Measurements from ENCODE around the gene FGF12.
"Not testable (repeated sequence)": the region's sequence is repeated elsewhere in the genome, so short reads cannot be mapped to it uniquely, and the experiment has no call there.

Gene FGF12

DNA sequence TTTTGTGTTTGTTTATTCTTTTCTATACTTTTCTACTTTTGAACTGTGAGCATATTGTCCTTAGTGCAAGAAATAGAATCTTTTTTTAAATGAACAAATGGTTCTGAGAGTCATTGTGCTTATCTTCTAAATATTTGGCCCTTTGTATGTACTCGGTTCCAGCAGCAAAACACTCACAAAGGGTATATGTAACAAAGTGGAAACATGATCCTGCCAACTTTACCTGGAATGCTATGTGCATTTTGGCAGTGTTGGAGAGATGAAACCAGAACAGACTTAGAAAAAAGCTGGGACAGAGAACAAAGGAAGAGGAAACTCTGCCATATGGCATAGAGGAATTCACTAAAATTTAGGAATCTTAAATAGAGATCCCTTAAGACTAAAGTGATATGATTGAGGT, 150.1 kb downstream of the FGF12 start:
- TF ChIP-seq, protein P1, sequence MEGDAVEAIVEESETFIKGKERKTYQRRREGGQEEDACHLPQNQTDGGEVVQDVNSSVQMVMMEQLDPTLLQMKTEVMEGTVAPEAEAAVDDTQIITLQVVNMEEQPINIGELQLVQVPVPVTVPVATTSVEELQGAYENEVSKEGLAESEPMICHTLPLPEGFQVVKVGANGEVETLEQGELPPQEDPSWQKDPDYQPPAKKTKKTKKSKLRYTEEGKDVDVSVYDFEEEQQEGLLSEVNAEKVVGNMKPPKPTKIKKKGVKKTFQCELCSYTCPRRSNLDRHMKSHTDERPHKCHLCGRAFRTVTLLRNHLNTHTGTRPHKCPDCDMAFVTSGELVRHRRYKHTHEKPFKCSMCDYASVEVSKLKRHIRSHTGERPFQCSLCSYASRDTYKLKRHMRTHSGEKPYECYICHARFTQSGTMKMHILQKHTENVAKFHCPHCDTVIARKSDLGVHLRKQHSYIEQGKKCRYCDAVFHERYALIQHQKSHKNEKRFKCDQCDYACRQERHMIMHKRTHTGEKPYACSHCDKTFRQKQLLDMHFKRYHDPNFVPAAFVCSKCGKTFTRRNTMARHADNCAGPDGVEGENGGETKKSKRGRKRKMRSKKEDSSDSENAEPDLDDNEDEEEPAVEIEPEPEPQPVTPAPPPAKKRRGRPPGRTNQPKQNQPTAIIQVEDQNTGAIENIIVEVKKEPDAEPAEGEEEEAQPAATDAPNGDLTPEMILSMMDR (IDR thresholded peaks at IDR 0.05; ENCODE audit: low read depth, low read length, missing control alignments): no peak

DNA sequence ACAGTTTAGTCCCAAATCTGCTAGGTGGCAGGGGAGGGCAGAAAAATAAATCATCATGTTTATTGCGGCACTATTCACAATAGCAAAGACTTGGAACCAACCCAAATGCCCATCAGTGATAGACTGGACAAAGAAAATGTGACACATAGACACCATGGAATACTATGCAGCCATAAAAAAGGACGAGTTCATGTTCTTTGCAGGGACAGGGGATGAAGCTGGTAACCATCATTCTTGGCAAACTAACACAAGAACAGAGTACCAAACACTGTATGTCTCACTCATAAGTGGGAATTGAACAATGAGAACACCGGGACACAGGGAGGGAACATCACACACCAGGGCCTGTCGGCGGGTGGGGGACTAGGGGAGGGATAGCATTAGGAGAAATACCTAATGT, 150.6 kb downstream of the FGF12 start:
- DNase-seq (ENCODE audit: extremely low read depth, low read depth); H3K4me3 ChIP-seq (replicated peaks; ENCODE audit: low read depth, low read length): not testable (repeated sequence)

More for the DNA sequence above, 150.1 kb downstream of the FGF12 start:
- H3K4me3 ChIP-seq (replicated peaks; ENCODE audit: low read depth, low read length): no peak overlapping the region
- no peak for DNase-seq (ENCODE audit: extremely low read depth, low read depth)

DNA sequence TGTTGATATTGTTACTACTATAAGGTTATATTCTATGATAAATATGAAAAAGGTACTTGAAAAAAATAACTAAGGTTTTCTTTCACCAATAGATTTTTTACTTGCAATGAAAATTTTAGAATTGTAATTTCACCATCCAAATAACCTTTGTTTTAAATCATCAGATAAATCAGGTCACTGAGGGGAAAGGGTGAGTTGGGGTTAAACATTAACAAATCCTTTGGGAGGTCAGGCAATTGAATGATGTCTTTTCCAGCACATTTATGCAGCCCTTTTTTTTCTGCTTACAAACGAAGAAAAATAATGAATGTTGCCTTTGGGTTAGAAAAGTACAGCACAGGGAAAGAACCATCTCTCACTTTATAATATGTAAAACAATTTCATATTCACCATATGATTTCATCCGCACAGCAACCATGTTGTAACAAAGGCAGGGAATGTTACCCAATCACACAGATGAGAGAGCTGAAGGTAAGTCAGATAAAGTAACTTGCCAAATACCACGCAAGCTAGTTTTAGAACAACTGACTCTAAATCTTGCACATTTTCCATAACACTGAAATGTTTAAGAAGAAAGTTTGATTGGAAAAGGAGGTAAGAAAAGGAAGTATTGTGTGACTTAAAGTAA, 151.3 kb downstream of the FGF12 start:
- DNase-seq (ENCODE audit: extremely low read depth, low read depth): no peak
- no peak overlapping the region for H3K4me3 ChIP-seq (replicated peaks; ENCODE audit: low read depth, low read length)
- TF ChIP-seq, protein P1 (IDR thresholded peaks at IDR 0.05; ENCODE audit: low read depth, low read length, missing control alignments): no peak

DNA sequence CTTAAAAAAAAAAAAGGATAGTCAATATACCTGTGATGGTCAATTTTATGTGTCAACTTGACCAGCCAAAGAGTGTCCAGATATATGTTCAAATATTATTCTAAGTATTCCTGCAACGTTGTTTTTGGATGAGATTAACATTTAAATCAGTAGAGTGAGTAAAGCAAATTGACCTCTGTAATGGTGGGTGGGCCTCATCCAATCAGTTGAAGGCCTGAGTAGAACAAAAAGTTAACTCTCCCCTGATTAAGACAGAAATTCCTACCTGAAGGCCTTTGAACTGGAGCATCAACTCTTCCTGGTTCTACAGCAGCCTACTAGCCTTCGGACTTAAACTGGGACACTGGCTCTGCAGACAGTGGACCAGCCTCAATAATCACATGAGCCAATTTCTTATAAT, 154.1 kb downstream of the FGF12 start:
- H3K4me3 ChIP-seq (replicated peaks; ENCODE audit: low read depth, low read length): no peak overlapping the region
- DNase-seq (ENCODE audit: extremely low read depth, low read depth): no peak
- TF ChIP-seq, protein P1 (IDR thresholded peaks at IDR 0.05; ENCODE audit: low read depth, low read length, missing control alignments): no peak

DNA sequence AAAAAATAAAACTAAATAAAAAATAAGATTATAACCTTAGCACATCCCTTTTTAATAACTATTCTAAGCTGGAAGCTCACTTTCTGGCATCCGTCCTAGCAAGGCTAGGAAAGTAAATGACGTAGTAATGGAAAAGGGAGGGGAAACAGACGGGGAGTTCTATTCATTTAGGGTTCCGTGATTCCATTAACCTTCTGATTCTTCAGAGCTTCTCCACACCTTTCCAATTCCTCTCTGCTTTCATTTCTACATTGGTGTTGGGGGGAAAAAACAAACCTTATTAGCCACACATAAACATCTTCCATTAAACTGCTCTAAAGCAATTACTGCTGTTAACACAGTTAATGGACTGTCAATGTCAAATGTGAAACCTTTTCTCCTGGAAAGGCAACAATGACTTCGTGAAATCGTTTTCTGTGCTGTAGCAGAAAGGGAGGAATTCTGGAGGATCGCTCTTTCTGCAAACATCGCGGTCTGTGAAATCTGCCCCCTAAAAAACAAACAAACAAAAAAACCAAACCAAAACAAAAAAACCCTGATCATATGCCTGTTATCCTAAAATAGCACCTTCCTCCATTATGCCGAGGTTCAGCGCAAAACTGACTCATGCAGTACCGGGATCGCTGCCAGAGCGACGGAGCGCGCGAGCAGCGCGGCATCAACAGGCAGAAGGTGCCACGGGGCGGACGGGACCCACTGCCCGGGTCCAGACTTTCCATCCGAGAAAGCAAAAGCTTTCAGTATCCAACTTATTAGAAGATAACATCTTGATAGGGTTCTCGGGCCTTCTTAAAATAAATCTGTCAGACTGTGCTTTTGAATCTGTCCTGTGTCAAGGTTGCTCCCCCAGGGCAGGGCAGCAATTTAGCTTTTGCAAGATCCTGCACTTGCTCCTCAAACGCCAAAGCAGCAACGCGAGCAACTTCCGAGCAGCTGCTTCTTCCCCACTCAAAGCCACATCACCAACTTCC, 156.2 kb downstream of the FGF12 start:
- DNase-seq (ENCODE audit: extremely low read depth, low read depth): peak; percentile 17
- TF ChIP-seq, protein P1 (IDR thresholded peaks at IDR 0.05; ENCODE audit: low read depth, low read length, missing control alignments): no peak
- H3K4me3 ChIP-seq (replicated peaks; ENCODE audit: low read depth, low read length): peak overlapping the region; percentile 34

DNA sequence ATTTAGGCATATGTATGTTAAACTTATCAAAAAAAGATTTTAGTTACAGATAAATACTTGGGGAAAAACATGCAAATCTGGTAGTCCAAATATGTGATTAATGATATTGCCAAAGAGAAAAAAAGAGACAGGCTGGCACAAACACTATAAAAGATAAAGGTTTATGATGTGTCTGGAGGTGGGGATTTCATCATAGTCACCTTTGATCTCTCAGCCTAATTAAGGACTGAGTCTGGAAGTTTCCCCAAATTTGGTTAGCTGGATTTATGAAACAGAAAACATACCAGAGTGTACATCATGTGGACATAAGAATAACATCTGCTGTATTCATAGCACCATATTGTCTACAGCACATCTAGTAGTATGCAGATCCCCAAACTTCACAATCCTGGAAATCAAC, 157.0 kb downstream of the FGF12 start:
- no peak overlapping the region for H3K4me3 ChIP-seq (replicated peaks; ENCODE audit: low read depth, low read length)
- DNase-seq (ENCODE audit: extremely low read depth, low read depth): no peak
- TF ChIP-seq, protein P1 (IDR thresholded peaks at IDR 0.05; ENCODE audit: low read depth, low read length, missing control alignments): no peak

DNA sequence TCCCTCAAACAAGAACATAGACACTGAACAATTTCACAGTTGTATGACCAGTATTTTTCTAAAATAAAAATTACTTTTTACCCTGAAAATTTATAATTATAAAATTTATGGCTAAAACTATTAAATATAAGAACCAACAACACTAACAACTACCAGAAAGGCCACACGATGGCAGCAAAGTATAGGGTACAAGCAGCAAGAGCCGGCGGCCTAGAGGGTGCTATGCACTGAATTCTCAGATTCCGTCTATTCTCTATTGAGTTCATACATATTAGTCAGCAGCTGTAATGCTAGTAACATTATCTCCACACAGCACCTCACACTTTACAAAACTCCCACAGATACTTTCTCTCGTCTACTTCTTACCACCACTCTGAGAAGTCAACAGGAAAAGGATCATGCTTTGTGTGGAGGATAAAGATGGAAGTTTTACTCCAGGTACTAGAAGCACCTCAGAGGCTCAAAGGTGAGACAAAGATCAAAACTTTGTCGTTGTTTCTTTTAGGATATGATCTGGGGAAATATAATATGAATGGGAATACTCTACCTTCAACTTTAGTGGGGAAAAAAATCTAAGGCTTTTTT, 160.5 kb downstream of the FGF12 start:
- peak; percentile 52 for DNase-seq (ENCODE audit: extremely low read depth, low read depth)
- TF ChIP-seq, protein P1 (IDR thresholded peaks at IDR 0.05; ENCODE audit: low read depth, low read length, missing control alignments): peak; percentile 53
- H3K4me3 ChIP-seq (replicated peaks; ENCODE audit: low read depth, low read length): no peak overlapping the region
